K562 (cell line): ENCODE data around the gene SBK3. TPM values are rescaled to one million over a fixed set of nuclear protein-coding genes. Genes with fewer than 3 reads are reported as not detected.

Experiments
- FOSL1 ChIP-seq: fragments of 200-800 bp; sonication (Bioruptor generic); conservative IDR thresholded peaks from 2 replicates; pipeline ENCODE4 v1.6.1; 2016; ENCODE audit warnings: missing genetic modification characterization, missing compliant biosample characterization
- MED1 ChIP-seq: sonication (generic); formaldehyde crosslinking; IDR thresholded peaks from 2 replicates; pipeline ENCODE4 v1.8.1; 2023; ENCODE audit warnings: missing genetic modification reagents, borderline replicate concordance
- NR1H2 ChIP-seq: sonication (generic); formaldehyde crosslinking; IDR thresholded peaks from 2 replicates; pipeline ENCODE4 v1.4.0; 2020; ENCODE audit warnings: mild to moderate bottlenecking, missing genetic modification reagents
- NRF1 ChIP-seq, 2 experiments: fragments of 450-650 bp; IDR thresholded peaks in 1 of 2; conservative IDR thresholded peaks in 1 of 2; 2 replicates each; pipeline ENCODE4 v1.6.1; 2014; ENCODE audit warnings: mild to moderate bottlenecking in 2 of 2
- REST ChIP-seq, 2 experiments: fragments of 450-650 bp; formaldehyde crosslinking in 1 of 2; IDR thresholded peaks; 2 replicates each; pipeline versions ENCODE4 v1.4.0 to v1.6.1; 2014 to 2020; ENCODE audit warnings: mild to moderate bottlenecking in 2 of 2, borderline replicate concordance in 1 of 2, low read depth in 1 of 2
- ZNF696 ChIP-seq: fragments of 250-450 bp; sonication (Bioruptor Pico); conservative IDR thresholded peaks from 2 replicates; pipeline ENCODE4 v1.4.0; 2020; ENCODE audit warnings: mild to moderate bottlenecking, moderate library complexity
- polyA plus RNA-seq, 8 experiments: library from polyadenylated mRNA; depleted of rRNA in 4 of 8; stranded (reverse) in 5 of 8; unstranded in 3 of 8; fragments of >200 nt; fragmentation: Nextera tagmentation in 2 of 8; fragmentation: Illumina TruSeq in 1 of 8; extraction: Ambion mirVana in 2 of 8; extraction: Trizol in 1 of 8; gene quantifications; 2 replicates each; pipeline versions ENCODE4 v1.2.1 to v1.2.3, GENCODE V29; 2011 to 2014; ENCODE audit warnings: inconsistent platforms in 1 of 8, missing spikeins in 1 of 8
- total RNA-seq, 7 experiments: library from RNA; depleted of rRNA in 6 of 7; stranded (reverse); fragments of >200 nt in 6 of 7; fragmentation: Illumina TruSeq in 2 of 7; extraction: Trizol in 2 of 7; gene quantifications; 2 replicates each; pipeline versions ENCODE4 v1.2.1 to v1.2.3, GENCODE V29; 2011 to 2021; ENCODE audit warnings: low replicate concordance in 1 of 7
- TF ChIP-seq, protein P1 (sequence below), 2 experiments: fragments of 450-650 bp; conservative IDR thresholded peaks; 2 replicates each; pipeline ENCODE4 v1.6.1; 2017; ENCODE audit warnings: mild to moderate bottlenecking in 2 of 2, moderate library complexity in 2 of 2
- TF ChIP-seq, protein P2 (sequence below): fragments of 450-650 bp; IDR thresholded peaks from 2 replicates; pipeline ENCODE4 v1.6.1; 2018; ENCODE audit not compliant: partially characterized antibody
- TF ChIP-seq, protein P3 (sequence below): sonication (generic); formaldehyde crosslinking; IDR thresholded peaks from 2 replicates; pipeline ENCODE4 v1.8.0; 2022; ENCODE audit warnings: missing genetic modification reagents, mild to moderate bottlenecking, borderline replicate concordance

SBK3 gene
- total and polyA plus RNA-seq, 9 of the 15 experiments (the other 6 are each of a cell fraction or from before 2014, with no cell fraction given) = 0.11 to 0.43 (median 0.13) TPM; not detected in 6

DNA sequence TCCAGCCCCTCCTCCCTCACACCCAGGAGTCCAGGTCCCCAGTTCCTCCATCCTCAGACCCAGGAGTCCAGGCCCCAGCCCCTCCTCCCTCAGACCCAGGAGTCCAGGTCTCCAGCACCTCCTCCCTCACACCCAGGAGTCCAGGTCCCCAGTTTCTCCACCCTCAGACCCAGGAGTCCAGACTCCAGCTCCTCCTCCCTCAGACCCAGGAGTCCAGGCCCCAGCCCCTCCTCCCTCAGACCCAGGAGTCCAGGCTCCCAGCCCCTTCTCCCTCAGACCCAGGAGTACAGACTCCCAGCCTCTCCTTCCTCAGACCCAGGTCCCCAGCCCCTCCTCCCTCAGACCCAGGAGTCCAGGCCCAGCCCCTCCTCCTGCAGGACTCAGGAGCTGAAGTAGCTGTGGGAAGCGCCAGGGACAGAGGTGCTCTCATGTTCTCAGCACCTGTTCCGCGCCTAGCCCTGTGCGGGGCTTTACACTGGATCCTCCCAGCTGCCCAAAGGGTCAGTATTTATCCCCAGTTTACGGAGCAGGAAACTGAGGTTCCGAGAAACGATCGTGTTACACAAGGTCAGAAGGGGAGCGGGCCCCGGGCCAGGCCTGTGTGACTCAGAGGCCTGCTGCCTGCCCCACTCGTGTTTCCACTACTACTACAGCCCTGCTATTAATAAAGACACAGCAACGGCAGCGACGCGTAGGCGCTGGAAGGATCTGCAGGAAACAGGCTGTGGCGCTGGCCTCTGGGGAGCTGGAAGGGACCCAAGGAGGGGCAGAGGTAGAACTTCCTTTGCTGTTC, 1.7 kb upstream of the SBK3 start (continued):
- TF ChIP-seq REST (IDR thresholded peaks at IDR 0.05; ENCODE audit: borderline replicate concordance) = no peak
- no peak for TF ChIP-seq REST (CRISPR knock-in tag; IDR thresholded peaks at IDR 0.05; ENCODE audit: low read depth)
- no peak for TF ChIP-seq MED1
- TF ChIP-seq, protein P1, sequence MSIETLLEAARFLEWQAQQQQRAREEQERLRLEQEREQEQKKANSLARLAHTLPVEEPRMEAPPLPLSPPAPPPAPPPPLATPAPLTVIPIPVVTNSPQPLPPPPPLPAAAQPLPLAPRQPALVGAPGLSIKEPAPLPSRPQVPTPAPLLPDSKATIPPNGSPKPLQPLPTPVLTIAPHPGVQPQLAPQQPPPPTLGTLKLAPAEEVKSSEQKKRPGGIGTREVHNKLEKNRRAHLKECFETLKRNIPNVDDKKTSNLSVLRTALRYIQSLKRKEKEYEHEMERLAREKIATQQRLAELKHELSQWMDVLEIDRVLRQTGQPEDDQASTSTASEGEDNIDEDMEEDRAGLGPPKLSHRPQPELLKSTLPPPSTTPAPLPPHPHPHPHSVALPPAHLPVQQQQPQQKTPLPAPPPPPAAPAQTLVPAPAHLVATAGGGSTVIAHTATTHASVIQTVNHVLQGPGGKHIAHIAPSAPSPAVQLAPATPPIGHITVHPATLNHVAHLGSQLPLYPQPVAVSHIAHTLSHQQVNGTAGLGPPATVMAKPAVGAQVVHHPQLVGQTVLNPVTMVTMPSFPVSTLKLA (conservative IDR thresholded peaks at IDR 0.05) = no peak
- TF ChIP-seq ZNF696 (CRISPR knock-in tag) = no peak
- TF ChIP-seq, protein P2, sequence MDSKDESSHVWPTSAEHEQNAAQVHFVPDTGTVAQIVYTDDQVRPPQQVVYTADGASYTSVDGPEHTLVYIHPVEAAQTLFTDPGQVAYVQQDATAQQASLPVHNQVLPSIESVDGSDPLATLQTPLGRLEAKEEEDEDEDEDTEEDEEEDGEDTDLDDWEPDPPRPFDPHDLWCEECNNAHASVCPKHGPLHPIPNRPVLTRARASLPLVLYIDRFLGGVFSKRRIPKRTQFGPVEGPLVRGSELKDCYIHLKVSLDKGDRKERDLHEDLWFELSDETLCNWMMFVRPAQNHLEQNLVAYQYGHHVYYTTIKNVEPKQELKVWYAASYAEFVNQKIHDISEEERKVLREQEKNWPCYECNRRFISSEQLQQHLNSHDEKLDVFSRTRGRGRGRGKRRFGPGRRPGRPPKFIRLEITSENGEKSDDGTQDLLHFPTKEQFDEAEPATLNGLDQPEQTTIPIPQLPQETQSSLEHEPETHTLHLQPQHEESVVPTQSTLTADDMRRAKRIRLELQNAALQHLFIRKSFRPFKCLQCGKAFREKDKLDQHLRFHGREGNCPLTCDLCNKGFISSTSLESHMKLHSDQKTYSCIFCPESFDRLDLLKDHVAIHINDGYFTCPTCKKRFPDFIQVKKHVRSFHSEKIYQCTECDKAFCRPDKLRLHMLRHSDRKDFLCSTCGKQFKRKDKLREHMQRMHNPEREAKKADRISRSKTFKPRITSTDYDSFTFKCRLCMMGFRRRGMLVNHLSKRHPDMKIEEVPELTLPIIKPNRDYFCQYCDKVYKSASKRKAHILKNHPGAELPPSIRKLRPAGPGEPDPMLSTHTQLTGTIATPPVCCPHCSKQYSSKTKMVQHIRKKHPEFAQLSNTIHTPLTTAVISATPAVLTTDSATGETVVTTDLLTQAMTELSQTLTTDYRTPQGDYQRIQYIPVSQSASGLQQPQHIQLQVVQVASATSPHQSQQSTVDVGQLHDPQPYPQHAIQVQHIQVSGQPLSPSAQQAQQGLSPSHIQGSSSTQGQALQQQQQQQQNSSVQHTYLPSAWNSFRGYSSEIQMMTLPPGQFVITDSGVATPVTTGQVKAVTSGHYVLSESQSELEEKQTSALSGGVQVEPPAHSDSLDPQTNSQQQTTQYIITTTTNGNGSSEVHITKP = no peak
- no peak for TF ChIP-seq FOSL1
- TF ChIP-seq, protein P3, sequence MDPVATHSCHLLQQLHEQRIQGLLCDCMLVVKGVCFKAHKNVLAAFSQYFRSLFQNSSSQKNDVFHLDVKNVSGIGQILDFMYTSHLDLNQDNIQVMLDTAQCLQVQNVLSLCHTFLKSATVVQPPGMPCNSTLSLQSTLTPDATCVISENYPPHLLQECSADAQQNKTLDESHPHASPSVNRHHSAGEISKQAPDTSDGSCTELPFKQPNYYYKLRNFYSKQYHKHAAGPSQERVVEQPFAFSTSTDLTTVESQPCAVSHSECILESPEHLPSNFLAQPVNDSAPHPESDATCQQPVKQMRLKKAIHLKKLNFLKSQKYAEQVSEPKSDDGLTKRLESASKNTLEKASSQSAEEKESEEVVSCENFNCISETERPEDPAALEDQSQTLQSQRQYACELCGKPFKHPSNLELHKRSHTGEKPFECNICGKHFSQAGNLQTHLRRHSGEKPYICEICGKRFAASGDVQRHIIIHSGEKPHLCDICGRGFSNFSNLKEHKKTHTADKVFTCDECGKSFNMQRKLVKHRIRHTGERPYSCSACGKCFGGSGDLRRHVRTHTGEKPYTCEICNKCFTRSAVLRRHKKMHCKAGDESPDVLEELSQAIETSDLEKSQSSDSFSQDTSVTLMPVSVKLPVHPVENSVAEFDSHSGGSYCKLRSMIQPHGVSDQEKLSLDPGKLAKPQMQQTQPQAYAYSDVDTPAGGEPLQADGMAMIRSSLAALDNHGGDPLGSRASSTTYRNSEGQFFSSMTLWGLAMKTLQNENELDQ (CRISPR knock-in tag) = no peak
- no peak for TF ChIP-seq NR1H2 (CRISPR knock-in tag)
- TF ChIP-seq NRF1 (conservative IDR thresholded peaks at IDR 0.05 in 1 of 2, IDR thresholded peaks at IDR 0.05 in 1 of 2) = no peak
